ENCODE data around the gene MYCN.
"Not testable (repeated sequence)": the region's sequence is repeated elsewhere in the genome, so short reads cannot be mapped to it uniquely, and the experiment has no call there.

DNA sequence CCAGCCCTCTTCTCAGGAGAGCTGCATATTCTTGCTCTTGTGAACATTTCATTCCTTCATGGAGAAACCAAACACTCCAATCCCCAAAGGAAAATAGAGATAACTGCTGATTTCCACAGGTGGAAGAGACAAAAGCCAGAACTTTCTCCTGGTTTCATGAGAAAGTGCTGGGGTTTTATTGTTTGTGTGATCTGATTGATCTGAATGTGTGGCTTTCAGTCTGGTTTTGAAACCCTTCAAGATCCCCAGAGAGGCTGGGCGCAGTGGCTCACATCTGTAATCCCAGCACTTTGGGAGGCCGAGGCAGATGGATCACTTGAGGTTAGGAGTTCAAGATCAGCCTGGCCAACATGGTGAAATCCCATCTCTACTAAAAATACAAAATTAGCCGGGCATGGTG lies 11.3 kb upstream of the MYCN start:
- TF ChIP-seq, protein P1, sequence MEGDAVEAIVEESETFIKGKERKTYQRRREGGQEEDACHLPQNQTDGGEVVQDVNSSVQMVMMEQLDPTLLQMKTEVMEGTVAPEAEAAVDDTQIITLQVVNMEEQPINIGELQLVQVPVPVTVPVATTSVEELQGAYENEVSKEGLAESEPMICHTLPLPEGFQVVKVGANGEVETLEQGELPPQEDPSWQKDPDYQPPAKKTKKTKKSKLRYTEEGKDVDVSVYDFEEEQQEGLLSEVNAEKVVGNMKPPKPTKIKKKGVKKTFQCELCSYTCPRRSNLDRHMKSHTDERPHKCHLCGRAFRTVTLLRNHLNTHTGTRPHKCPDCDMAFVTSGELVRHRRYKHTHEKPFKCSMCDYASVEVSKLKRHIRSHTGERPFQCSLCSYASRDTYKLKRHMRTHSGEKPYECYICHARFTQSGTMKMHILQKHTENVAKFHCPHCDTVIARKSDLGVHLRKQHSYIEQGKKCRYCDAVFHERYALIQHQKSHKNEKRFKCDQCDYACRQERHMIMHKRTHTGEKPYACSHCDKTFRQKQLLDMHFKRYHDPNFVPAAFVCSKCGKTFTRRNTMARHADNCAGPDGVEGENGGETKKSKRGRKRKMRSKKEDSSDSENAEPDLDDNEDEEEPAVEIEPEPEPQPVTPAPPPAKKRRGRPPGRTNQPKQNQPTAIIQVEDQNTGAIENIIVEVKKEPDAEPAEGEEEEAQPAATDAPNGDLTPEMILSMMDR (IDR thresholded peaks at IDR 0.05), result not testable (repeated sequence)
- not testable (repeated sequence) for TF ChIP-seq SMC3 (IDR thresholded peaks at IDR 0.05; ENCODE audit: low read depth, low read length); SIN3A (IDR thresholded peaks at IDR 0.05; ENCODE audit: borderline replicate concordance, low read depth, low read length); RFX5 (IDR thresholded peaks at IDR 0.05; ENCODE audit: low read length); TCF12 (IDR thresholded peaks at IDR 0.05); POLR2AphosphoS5 (IDR thresholded peaks at IDR 0.05; ENCODE audit: low read depth, low read length); MEF2A (IDR thresholded peaks at IDR 0.05; ENCODE audit: borderline replicate concordance, low read depth); RXRA (IDR thresholded peaks at IDR 0.05; ENCODE audit: borderline replicate concordance, low read depth); CHD2 (IDR thresholded peaks at IDR 0.05; ENCODE audit: low read length, partially characterized antibody); JUND (IDR thresholded peaks at IDR 0.05)
- TF ChIP-seq, protein P2, sequence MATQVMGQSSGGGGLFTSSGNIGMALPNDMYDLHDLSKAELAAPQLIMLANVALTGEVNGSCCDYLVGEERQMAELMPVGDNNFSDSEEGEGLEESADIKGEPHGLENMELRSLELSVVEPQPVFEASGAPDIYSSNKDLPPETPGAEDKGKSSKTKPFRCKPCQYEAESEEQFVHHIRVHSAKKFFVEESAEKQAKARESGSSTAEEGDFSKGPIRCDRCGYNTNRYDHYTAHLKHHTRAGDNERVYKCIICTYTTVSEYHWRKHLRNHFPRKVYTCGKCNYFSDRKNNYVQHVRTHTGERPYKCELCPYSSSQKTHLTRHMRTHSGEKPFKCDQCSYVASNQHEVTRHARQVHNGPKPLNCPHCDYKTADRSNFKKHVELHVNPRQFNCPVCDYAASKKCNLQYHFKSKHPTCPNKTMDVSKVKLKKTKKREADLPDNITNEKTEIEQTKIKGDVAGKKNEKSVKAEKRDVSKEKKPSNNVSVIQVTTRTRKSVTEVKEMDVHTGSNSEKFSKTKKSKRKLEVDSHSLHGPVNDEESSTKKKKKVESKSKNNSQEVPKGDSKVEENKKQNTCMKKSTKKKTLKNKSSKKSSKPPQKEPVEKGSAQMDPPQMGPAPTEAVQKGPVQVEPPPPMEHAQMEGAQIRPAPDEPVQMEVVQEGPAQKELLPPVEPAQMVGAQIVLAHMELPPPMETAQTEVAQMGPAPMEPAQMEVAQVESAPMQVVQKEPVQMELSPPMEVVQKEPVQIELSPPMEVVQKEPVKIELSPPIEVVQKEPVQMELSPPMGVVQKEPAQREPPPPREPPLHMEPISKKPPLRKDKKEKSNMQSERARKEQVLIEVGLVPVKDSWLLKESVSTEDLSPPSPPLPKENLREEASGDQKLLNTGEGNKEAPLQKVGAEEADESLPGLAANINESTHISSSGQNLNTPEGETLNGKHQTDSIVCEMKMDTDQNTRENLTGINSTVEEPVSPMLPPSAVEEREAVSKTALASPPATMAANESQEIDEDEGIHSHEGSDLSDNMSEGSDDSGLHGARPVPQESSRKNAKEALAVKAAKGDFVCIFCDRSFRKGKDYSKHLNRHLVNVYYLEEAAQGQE (IDR thresholded peaks at IDR 0.05; ENCODE audit: low read depth, low read length), result not testable (repeated sequence)
- TF ChIP-seq, protein P3, sequence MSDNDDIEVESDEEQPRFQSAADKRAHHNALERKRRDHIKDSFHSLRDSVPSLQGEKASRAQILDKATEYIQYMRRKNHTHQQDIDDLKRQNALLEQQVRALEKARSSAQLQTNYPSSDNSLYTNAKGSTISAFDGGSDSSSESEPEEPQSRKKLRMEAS (IDR thresholded peaks at IDR 0.05; ENCODE audit: low read depth), result not testable (repeated sequence)
- TF ChIP-seq, protein P4, sequence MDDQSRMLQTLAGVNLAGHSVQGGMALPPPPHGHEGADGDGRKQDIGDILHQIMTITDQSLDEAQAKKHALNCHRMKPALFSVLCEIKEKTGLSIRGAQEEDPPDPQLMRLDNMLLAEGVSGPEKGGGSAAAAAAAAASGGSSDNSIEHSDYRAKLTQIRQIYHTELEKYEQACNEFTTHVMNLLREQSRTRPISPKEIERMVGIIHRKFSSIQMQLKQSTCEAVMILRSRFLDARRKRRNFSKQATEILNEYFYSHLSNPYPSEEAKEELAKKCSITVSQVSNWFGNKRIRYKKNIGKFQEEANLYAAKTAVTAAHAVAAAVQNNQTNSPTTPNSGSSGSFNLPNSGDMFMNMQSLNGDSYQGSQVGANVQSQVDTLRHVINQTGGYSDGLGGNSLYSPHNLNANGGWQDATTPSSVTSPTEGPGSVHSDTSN (IDR thresholded peaks at IDR 0.05), result not testable (repeated sequence)
